Parathyroid adenoma (tissue), 2 donors: ENCODE results near the gene ZP2.

Source experiments
- H2AFZ ChIP-seq: fragments of 300-600 bp; sonication (generic); one replicate; pipeline ENCODE4 v1.7.0; 2017; ENCODE audit warnings: antibody characterized with exemption, mild to moderate bottlenecking
- H3K27ac ChIP-seq: fragments of 300-600 bp; sonication (generic); one replicate; pipeline ENCODE4 v1.7.0; 2017
- H3K27me3 ChIP-seq: fragments of 300-600 bp; sonication (generic); one replicate; pipeline ENCODE4 v1.7.0; 2017; ENCODE audit warnings: low read length; ENCODE audit not compliant: control insufficient read depth, insufficient read depth
- H3K36me3 ChIP-seq: fragments of 300-600 bp; sonication (generic); one replicate; pipeline ENCODE4 v1.7.0; 2017; ENCODE audit warnings: low read length; ENCODE audit not compliant: control insufficient read depth, insufficient read depth
- H3K4me1 ChIP-seq: fragments of 300-600 bp; sonication (generic); one replicate; pipeline ENCODE4 v1.7.0; 2017; ENCODE audit warnings: control low read depth
- H3K4me2 ChIP-seq: fragments of 300-600 bp; sonication (generic); one replicate; pipeline ENCODE4 v1.7.0; 2017; ENCODE audit warnings: low read length
- H3K4me3 ChIP-seq: fragments of 300-600 bp; sonication (generic); one replicate; pipeline ENCODE4 v1.7.0; 2017; ENCODE audit warnings: low read depth, low read length
- H3K79me2 ChIP-seq: fragments of 300-600 bp; sonication (generic); one replicate; pipeline ENCODE4 v1.7.0; 2017; ENCODE audit warnings: control low read depth
- H3K9ac ChIP-seq: fragments of 300-600 bp; sonication (generic); one replicate; pipeline ENCODE4 v1.7.0; 2017; ENCODE audit warnings: mild to moderate bottlenecking
- H3K9me3 ChIP-seq: fragments of 300-600 bp; sonication (generic); one replicate; pipeline ENCODE4 v1.7.0; 2017; ENCODE audit warnings: low read length; ENCODE audit not compliant: control insufficient read depth
- TF ChIP-seq, protein P1 (sequence below): fragments of 300-600 bp; sonication (generic); IDR thresholded peaks from one replicate; pipeline ENCODE4 v1.7.0; 2017; ENCODE audit warnings: antibody characterized with exemption, mild to moderate bottlenecking
- donor health status: primary hyperparathyroidism.

The ZP2 gene

DNA sequence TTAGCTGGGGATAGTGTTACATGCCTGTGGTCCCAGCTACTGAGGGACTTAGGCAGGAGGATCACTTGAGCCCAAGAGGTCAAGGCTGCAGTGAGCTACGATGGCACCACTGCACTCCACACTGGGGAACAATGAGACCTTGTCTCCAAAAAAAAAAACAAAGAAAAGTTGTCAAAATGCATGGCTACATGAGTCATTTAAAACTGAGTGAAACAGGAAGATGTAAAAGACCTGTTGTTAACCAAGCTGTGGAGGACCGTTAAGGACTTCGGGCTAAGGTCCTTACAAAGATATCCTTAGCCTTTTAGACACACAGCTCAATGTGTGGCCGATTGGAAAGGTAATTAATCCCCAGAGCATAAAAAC, 25.1 kb downstream of the ZP2 start:
- no peak overlapping the region for H3K4me3 ChIP-seq
- no peak overlapping the region for H2AFZ ChIP-seq
- H3K9me3 ChIP-seq, result no peaks in the 10 kb centered on the region
- H3K4me1 ChIP-seq, result no peaks in the 10 kb centered on the region
- H3K4me2 ChIP-seq, result no peak overlapping the region
- no peak overlapping the region for H3K27ac ChIP-seq
- no peaks in the 10 kb centered on the region for H3K79me2 ChIP-seq
- H3K36me3 ChIP-seq, result no peaks in the 10 kb centered on the region
- H3K9ac ChIP-seq, result no peak overlapping the region
- TF ChIP-seq, protein P1, sequence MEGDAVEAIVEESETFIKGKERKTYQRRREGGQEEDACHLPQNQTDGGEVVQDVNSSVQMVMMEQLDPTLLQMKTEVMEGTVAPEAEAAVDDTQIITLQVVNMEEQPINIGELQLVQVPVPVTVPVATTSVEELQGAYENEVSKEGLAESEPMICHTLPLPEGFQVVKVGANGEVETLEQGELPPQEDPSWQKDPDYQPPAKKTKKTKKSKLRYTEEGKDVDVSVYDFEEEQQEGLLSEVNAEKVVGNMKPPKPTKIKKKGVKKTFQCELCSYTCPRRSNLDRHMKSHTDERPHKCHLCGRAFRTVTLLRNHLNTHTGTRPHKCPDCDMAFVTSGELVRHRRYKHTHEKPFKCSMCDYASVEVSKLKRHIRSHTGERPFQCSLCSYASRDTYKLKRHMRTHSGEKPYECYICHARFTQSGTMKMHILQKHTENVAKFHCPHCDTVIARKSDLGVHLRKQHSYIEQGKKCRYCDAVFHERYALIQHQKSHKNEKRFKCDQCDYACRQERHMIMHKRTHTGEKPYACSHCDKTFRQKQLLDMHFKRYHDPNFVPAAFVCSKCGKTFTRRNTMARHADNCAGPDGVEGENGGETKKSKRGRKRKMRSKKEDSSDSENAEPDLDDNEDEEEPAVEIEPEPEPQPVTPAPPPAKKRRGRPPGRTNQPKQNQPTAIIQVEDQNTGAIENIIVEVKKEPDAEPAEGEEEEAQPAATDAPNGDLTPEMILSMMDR, result no peak
- no peaks in the 10 kb centered on the region for H3K27me3 ChIP-seq

DNA sequence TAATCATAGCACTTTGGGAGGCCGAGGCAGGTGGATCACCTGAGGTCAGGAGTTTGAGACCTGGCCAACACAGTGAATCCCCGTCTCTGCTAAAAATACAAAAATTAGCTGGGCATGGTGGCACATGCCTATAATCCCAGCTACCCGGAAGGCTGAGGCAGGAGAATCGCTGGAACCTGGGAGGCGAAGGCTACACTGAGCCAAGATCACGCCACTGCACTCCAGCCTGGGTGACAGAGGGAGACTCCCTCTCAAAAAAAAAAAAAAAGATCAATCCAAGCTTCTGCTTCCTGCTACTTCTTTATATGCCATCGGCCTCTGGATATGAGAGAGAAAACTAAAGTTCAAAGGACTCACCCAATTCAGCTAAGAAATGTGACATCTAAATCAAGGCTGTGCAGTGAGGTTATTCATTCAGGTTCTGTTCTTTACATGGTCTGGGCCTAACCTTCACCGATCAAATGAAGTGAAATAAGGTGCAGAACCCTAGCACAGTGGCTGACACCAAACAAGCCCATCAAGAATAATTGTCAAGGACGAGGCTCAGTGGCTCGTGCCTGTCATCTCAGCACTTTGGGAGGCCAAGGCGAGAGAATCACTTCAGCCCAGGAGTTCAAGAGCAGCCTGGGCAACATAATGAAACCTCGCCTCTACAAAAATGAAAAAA, 25.6 kb downstream of the ZP2 start:
- Histone ChIP-seq H3K79me2 (no peaks in the 10 kb centered on the region), H3K4me2 (no peak overlapping the region), H3K9ac (no peak overlapping the region), H3K4me3 (no peak overlapping the region), H3K9me3 (no peaks in the 10 kb centered on the region), H3K4me1 (no peaks in the 10 kb centered on the region), H3K27me3 (no peaks in the 10 kb centered on the region), H3K36me3 (no peaks in the 10 kb centered on the region), H3K27ac (no peak overlapping the region), H2AFZ (no peak overlapping the region)
- TF ChIP-seq, protein P1, result no peak

DNA sequence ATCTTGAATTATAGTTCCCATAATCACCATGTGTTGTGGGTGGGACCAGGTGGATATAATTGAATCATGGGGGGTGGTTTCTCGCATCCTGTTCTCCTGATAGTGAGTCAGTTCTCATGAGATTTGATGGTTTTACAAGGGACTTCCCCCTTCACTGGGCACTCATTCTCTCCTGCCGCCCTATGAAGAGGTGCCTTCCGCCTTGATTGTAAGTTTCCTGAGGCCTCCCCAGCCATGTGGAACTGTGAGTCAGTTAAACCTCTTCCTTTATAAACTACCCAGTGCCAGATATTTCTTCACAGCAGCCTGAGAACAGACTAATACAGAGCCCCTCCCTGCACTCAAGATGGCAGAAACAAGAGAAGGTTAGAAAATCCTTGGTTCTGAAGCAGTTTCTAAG, 26.5 kb downstream of the ZP2 start:
- Histone ChIP-seq H3K27ac (no peak overlapping the region), H2AFZ (no peak overlapping the region)

DNA sequence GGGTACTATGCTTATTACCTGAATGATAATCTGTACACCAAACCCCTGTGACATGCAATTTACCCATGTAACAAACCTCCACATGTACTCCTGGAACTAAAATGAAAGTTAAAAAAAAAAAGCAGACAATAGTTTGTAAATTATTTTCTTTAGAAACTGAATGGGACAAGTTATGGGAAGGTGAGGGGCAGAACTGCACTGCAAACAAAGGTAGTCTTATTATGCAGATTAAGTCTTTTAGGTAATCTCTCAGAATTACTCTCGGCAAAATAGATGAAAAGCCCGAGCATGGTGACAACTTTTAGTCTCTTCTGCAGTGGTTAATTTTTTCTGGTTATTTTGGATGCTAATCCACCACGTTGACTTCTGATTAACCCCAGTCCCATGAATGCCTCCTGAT, 27.4 kb downstream of the ZP2 start:
- Histone ChIP-seq H3K4me2 (no peak overlapping the region), H3K79me2 (no peaks in the 10 kb centered on the region), H3K4me1 (no peaks in the 10 kb centered on the region), H3K27me3 (no peaks in the 10 kb centered on the region), H3K9ac (no peak overlapping the region), H3K4me3 (no peak overlapping the region), H3K27ac (no peak overlapping the region), H2AFZ (no peak overlapping the region), H3K9me3 (no peaks in the 10 kb centered on the region), H3K36me3 (no peaks in the 10 kb centered on the region)
- TF ChIP-seq, protein P1, result no peak

More for the DNA sequence above, 26.5 kb downstream of the ZP2 start:
- no peak overlapping the region for H3K9ac ChIP-seq
- no peaks in the 10 kb centered on the region for H3K27me3 ChIP-seq
- no peaks in the 10 kb centered on the region for H3K9me3 ChIP-seq
- H3K4me1 ChIP-seq, result no peaks in the 10 kb centered on the region
- no peaks in the 10 kb centered on the region for H3K36me3 ChIP-seq
- H3K4me2 ChIP-seq, result no peak overlapping the region
- TF ChIP-seq, protein P1, result no peak
- no peaks in the 10 kb centered on the region for H3K79me2 ChIP-seq
- no peak overlapping the region for H3K4me3 ChIP-seq

DNA sequence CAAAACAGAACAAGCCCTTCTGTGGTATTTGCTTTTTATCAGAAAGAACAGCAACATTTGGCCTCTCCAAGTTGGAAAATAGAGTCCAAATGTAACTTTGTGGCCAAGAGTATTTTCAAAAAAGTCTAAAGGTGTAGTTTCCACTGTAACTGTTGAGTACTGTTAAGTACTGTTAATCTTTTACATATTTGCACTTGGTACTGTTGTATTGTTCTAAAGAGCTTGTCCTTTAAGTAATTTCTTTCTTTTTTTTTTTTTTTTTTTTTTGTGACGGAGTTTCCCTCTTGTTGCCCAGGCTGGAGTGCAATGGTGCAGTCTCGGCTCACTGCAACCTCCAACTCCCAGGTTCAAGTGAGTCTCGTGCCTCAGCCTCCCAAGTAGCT, 31.4 kb downstream of the ZP2 start:
- TF ChIP-seq, protein P1, result no peak
- Histone ChIP-seq H3K27ac (no peak overlapping the region), H3K27me3 (no peaks in the 10 kb centered on the region), H3K4me2 (no peak overlapping the region), H3K4me1 (no peaks in the 10 kb centered on the region), H3K9me3 (no peaks in the 10 kb centered on the region), H3K9ac (no peak overlapping the region), H3K4me3 (no peak overlapping the region), H3K36me3 (no peaks in the 10 kb centered on the region), H3K79me2 (no peaks in the 10 kb centered on the region), H2AFZ (no peak overlapping the region)
